GM21825 (cell line): ENCODE results near the gene PTPRN2.

ENCODE experiments used
- ATAC-seq: cut with Tn5 transposase; IDR thresholded peaks from one replicate; pipeline ENCODE4 v1.9.1; 2021; ENCODE audit warnings: mild to moderate bottlenecking, moderate library complexity; ENCODE audit not compliant: unreplicated experiment

PTPRN2 gene

DNA sequence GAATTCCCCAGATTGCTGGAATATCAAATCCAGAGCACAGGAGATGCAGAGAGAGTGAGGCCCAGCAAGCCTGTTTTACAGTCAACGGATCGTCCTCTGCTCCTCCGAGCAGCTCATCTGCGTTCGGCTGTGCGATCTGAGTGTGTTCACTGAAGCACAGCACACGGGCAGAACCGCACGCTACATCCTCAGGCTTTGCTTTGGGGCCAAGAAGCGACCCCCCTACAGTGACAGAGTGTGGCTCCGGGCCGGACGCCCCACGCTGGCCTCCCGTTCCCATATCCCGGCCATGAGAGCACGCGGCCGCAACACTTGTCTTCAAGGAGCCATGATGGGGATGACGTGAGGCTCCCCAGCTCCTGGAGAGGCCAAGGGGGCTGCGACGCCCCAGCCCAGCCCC is 819.4 kb downstream of the PTPRN2 start:
- no peak for ATAC-seq

DNA sequence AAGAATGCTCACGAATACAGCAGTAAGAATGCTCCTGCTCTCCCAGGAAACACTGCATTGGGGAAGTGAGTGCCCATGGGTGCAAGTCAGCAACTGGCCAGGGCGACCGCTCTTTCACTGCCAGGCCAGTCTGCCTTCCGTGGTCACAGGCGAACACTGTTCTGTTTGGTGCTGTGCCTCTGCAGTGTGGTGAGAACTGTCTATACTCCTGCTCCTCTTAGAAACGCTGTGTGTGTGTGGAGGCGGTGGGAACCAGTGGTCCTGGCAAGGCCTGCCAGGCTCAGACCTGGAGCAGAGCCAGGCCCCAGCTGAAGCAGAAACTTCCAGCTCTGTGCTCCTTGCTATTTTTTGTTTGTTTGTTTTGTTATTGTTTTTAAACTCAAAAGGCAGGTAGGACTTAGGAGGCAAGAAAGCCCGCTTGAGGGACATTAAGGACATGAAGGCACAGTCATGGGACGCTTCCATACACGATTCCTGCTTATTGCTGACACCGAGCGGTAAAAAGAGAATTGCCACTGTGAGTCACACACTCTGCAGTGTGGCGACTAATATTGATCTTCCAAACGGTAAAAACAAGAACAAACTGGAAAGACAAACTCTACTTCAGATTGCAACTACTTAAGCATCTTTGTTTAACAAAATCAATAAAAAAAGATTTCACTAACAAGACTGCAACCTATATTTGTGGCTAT is 820.0 kb downstream of the PTPRN2 start:
- no peak for ATAC-seq

- ATAC-seq, result no peak
These were observed 821.5 kb downstream of the PTPRN2 start for GRCh38 chr7:157766098-157766497.

DNA sequence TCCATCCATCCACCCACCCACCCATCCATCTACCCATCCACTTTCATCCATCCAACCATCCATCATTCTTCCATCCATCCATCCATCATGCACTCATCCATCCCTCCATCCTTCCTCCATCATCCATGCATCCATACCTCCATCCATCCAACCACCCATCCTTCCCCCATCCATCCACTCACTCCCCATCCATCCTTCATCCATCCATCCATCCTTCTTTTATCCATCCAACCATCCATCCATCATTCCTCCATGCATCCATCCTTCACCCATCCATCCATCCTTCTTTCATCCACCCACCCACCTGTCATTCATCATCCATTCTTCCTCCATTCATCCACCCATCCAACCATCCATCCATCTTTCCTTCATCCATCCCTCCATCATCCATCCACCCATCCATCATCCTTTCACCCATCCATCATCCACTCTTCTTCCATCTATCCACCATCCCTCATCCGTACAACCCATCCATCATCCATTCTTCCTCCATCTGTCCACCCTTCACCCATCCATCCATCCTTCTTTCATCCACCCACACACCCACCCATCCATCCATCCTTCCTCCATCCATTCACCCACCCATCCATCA is 822.6 kb downstream of the PTPRN2 start:
- no peak for ATAC-seq

GRCh38 chr7:157764193-157764592 is 823.4 kb downstream of the PTPRN2 start:
- ATAC-seq, result no peak

DNA sequence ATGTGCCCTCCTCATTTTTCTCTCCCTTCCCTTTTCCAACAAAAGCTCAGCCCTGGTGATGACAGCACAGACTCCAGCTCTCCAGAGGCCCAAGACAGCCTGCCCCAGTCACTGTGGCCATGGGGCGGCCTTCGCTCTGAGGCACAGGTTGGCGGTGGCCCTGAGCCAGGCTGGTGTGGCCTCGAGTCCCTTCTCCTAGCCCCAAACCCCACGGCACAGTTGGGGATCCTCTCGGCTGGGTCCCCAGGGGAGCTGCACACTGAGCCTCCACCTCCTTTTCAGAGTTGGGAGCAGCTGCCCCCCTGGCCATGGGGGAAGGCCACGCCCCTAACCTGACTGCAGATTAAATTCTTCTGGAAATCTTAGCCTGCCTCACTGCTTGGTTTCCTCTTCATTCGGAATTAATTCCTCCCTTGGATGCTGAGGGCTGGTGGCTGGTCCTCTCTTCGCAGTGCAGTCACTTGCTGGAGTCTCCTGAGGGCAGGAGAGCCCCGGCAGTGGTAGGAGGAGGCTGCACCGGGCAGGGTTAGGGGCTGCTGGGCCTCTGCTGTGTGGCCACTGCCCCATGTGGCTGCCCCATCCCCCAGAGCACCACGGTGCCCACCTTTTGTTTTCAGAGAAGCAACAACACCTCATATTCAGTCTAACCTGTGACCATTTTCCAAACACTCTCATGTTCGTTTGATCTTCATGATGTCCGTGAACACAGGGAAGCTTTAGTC is 824.2 kb downstream of the PTPRN2 start:
- no peak for ATAC-seq

DNA sequence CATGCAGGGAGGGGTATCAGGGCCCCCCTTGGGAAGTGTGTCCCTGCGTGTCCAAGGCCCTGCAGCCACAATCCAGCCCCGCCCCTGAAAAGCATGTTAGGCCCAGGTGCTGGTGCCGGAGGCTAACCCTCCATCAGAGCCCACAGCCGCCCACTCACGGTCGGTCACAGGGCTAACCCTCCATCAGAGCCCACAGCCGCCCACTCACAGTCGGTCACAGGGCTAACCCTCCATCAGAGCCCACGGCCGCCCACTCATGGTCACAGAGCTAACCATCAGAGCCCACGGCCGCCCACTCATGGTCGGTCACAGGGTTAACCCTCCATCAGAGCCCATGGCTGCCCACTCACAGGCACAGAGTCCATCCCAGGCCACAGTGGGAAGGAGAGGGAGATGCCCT is 824.8 kb downstream of the PTPRN2 start:
- no peak for ATAC-seq

GRCh38 chr7:157760004-157760730 is 827.5 kb downstream of the PTPRN2 start:
- no peak for ATAC-seq

- no peak for ATAC-seq
These were observed 828.3 kb downstream of the PTPRN2 start for GRCh38 chr7:157759246-157759805.

DNA sequence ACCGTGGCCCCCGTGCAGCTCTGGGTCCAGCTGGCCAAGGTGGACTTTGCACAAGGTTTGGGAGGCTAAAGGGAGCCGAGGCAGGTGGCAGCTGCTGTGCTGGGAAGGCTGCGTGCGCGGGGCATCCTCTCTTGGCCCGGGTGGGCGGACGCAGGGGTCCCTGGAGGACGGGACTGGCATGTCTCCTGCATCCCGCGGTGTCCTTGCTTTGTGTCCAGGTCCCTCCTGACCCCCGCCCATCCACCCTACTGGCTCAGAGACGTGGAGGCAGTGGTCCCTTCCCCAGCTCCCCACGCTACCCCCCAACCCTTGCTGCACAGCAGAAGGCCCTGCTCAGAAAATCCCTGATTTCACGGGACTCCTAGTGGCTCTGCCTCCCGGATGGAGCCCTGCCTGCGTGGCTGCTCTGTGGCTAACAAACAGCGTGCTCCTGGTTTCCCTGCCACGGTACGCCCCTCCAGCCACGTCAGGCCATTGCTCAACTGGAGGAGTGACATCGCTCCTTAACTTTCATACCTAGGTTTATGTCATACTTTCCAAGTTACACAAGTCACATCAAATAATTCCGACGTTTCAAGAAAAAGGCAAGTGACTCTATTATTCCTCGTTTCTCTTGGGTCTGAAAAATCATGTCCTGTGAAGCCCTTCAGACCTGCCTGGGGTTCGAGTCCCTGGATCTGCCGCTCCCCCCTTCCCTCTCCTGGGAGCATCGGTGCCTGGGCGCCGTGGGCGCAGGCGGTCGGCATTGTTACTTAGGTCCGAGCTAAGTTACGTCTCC is 829.0 kb downstream of the PTPRN2 start:
- no peak for ATAC-seq

GRCh38 chr7:157757776-157758467 is 829.7 kb downstream of the PTPRN2 start:
- no peak for ATAC-seq

DNA sequence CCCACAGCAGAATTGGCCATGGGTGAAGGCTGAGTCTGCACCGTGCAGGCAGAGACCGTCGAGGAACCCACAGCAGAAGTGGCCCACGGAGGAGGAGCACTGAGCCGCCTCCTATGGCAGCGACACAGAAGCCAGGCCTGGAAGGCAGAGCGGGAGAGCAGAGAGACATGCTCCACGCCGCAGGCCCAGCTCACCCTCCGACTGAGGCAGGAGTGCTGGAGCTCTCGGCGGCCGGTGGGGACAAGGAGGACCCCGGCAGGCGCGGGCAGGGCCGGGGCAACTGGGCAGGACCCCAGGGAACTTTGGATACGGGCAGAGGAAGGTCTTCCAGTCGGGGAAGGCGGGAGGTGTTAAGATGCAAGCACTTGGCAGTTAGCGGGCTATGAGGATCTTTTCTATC is 830.4 kb downstream of the PTPRN2 start:
- no peak for ATAC-seq

- ATAC-seq, result no peak
These were observed 831.9 kb downstream of the PTPRN2 start for GRCh38 chr7:157755741-157756140.

- ATAC-seq, result no peak
These were observed 833.2 kb downstream of the PTPRN2 start for GRCh38 chr7:157754416-157754790.

- ATAC-seq, result no peak
These were observed 833.8 kb downstream of the PTPRN2 start for GRCh38 chr7:157753713-157754415.

DNA sequence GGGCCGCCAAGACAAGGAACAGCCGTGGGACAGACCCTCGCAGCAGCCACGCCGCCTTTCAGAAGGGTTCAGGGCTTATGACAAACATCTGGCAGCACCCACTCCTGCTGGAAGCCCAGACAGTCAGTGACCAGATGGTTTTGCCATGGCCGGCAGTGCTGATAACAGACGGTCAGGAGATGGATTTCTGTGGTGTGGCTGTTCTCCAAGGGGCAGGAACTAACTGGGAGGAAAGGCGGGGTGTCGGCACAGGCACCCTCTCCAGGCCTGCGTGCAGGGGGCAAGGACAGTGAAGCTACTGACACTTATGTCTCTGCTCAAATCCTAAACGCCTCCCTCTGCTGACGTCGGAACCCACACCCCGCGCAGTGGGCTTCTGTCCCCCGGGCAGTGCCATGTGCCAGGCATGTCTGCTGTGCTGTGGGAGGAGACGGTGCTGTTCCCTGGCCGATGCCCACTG is 834.8 kb downstream of the PTPRN2 start:
- ATAC-seq, result no peak

GRCh38 chr7:157751951-157752673 is 835.5 kb downstream of the PTPRN2 start:
- no peak for ATAC-seq

DNA sequence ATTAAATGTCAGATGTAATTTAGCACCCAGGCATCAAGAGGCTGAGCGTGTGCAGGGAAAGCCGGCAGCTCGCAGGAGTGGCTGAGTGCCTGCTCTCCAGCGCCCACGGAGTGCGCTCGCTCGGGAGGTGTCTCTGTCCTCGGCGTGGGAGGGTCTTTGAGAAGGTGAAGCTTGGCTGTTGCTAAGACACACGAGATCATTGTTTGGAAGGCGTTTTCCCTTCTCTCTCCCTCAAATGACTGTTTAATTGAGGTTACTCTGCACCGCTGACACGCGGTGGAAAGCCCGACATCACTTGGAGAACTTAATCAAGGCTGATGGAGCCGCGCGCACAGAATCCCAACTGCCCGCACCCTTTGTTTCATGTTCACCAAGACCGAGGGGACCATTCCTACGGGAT is 836.2 kb downstream of the PTPRN2 start:
- ATAC-seq, result no peak

DNA sequence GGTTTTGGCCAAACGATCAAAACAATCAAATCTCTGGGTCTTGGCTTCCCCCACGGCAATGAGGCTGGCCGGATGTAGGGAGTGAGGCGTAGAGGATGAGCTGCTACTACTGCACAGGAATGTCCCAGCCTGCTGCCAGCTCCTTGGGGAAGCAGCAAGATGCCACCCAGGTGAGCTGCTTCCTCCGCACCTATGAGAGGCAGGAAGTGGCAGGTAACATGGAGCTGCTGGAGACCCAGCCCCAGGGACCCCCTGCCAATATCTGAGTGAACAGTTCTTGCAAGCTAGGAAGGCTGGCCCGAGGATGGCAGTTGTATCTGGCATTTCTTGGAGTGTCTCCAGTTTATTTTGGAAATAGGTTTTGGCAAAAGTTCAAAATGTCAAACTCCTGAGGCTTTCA is 837.3 kb downstream of the PTPRN2 start:
- no peak for ATAC-seq
